ENCODE data around the gene RAB3A.

- TF ChIP-seq POLR2A (IDR thresholded peaks at IDR 0.05) (no peak), CTCF (IDR thresholded peaks at IDR 0.05) (no peak), EP300 (IDR thresholded peaks at IDR 0.05) (no peak)
Observed at GRCh38 chr19:18232540-18233223, 28.8 kb upstream of the RAB3A start.

Measured in stomach (tissue), 4 donors.